ENCODE measurements around the gene BRD7. TPM values are rescaled to one million over a fixed set of nuclear protein-coding genes. Genes with fewer than 3 reads are reported as not detected.
A peak's percentile ranks its signal among the peaks of the same experiment; 100 is the strongest.

Gene BRD7
- polyA plus RNA-seq, 6 donors from 2014 or later: 24.5 to 57.2 (median 39.8) TPM

GRCh38 chr16:50396761-50397535 lies 28.2 kb upstream of the BRD7 start:
- Mint-ChIP-seq H3K9me3 (no peaks in the 10 kb centered on the region), H3K27me3 (peaks cover 0 to 6% (median 5%) of the 10 kb centered on the region in 3 donors), H3K4me3 (no peak overlapping the region), H3K4me1 (peaks cover 5 to 9% (median 9%) of the 10 kb centered on the region in 3 donors), H3K36me3 (no peaks in the 10 kb centered on the region), H3K27ac (peak overlapping the region in 3 of 6 donors; percentile 19 to 52 (median 28))
- DNase-seq (no peak), ATAC-seq (ENCODE audit: low read depth in 2 of 2) (no peak)

GRCh38 chr16:50395763-50396710 lies 27.2 kb upstream of the BRD7 start:
- Mint-ChIP-seq H3K4me1 (peaks cover 5 to 9% (median 9%) of the 10 kb centered on the region in 3 donors), H3K9me3 (no peaks in the 10 kb centered on the region), H3K36me3 (no peaks in the 10 kb centered on the region), H3K4me3 (peak overlapping the region in 1 of 8 donors; percentile 15), H3K27me3 (peaks cover 0 to 5% (median 0%) of the 10 kb centered on the region in 3 donors), H3K27ac (peak overlapping the region in 4 of 6 donors; percentile 2 to 77 (median 40))
- DNase-seq (no peak), ATAC-seq (ENCODE audit: low read depth in 2 of 2) (peak; percentile 28 to 43)

- ATAC-seq (ENCODE audit: low read depth in 2 of 2) (no peak), DNase-seq (no peak)
- Mint-ChIP-seq H3K9me3 (no peaks in the 10 kb centered on the region), H3K27ac (peak overlapping the region in 2 of 6 donors; percentile 51 to 62), H3K27me3 (no peaks in the 10 kb centered on the region), H3K4me3 (peak overlapping the region in 1 of 8 donors; percentile 57), H3K4me1 (peaks cover 5 to 9% (median 9%) of the 10 kb centered on the region in 3 donors), H3K36me3 (no peaks in the 10 kb centered on the region)
These were observed 25.3 kb upstream of the BRD7 start for GRCh38 chr16:50393858-50394802.

GRCh38 chr16:50393416-50393815 lies 24.6 kb upstream of the BRD7 start:
- Mint-ChIP-seq H3K27me3 (no peaks in the 10 kb centered on the region), H3K27ac (peak overlapping the region in 3 of 6 donors; percentile 24 to 92 (median 38)), H3K9me3 (no peaks in the 10 kb centered on the region), H3K36me3 (no peaks in the 10 kb centered on the region), H3K4me1 (peaks cover 5 to 9% (median 9%) of the 10 kb centered on the region in 3 donors), H3K4me3 (no peak overlapping the region)
- ATAC-seq (ENCODE audit: low read depth in 2 of 2) (no peak), DNase-seq (no peak)

GRCh38 chr16:50390914-50391716 lies 22.3 kb upstream of the BRD7 start:
- Mint-ChIP-seq H3K27ac (no peak overlapping the region), H3K27me3 (peaks cover 7 to 13% (median 8%) of the 10 kb centered on the region in 3 donors), H3K4me3 (no peak overlapping the region), H3K4me1 (peaks cover 6 to 8% (median 7%) of the 10 kb centered on the region in 3 donors), H3K36me3 (no peaks in the 10 kb centered on the region), H3K9me3 (no peaks in the 10 kb centered on the region)
- DNase-seq (no peak), ATAC-seq (ENCODE audit: low read depth in 2 of 2) (no peak)

GRCh38 chr16:50390371-50390771 lies 21.6 kb upstream of the BRD7 start:
- H3K27ac Mint-ChIP-seq: no peak overlapping the region
- peaks cover 8 to 20% (median 14%) of the 10 kb centered on the region in 3 donors for H3K27me3 Mint-ChIP-seq
- no peak for ATAC-seq (ENCODE audit: low read depth in 2 of 2)
- H3K4me1 Mint-ChIP-seq: peaks cover 2 to 5% (median 4%) of the 10 kb centered on the region in 3 donors
- no peaks in the 10 kb centered on the region for H3K36me3 Mint-ChIP-seq
- no peaks in the 10 kb centered on the region for H3K9me3 Mint-ChIP-seq
- DNase-seq: no peak
- H3K4me3 Mint-ChIP-seq: no peak overlapping the region

GRCh38 chr16:50389900-50390299 lies 21.1 kb upstream of the BRD7 start:
- H3K9me3 Mint-ChIP-seq: no peaks in the 10 kb centered on the region
- H3K27ac Mint-ChIP-seq: no peak overlapping the region
- DNase-seq (no peak), ATAC-seq (ENCODE audit: low read depth in 2 of 2) (no peak)
- no peak overlapping the region for H3K4me3 Mint-ChIP-seq
- peaks cover 0 to 5% (median 0%) of the 10 kb centered on the region in 3 donors for H3K4me1 Mint-ChIP-seq
- H3K27me3 Mint-ChIP-seq: peaks cover 8 to 22% (median 16%) of the 10 kb centered on the region in 3 donors
- H3K36me3 Mint-ChIP-seq: no peaks in the 10 kb centered on the region

GRCh38 chr16:50388496-50388895 lies 19.7 kb upstream of the BRD7 start:
- H3K27ac Mint-ChIP-seq: no peak overlapping the region
- peaks cover 8 to 24% (median 21%) of the 10 kb centered on the region in 3 donors for H3K27me3 Mint-ChIP-seq
- no peak for ATAC-seq (ENCODE audit: low read depth in 2 of 2)

GRCh38 chr16:50386774-50387173 lies 18.0 kb upstream of the BRD7 start:
- peaks cover 8 to 28% (median 24%) of the 10 kb centered on the region in 3 donors for H3K27me3 Mint-ChIP-seq
- ATAC-seq (ENCODE audit: low read depth in 2 of 2) (no peak), DNase-seq (no peak)
- H3K9me3 Mint-ChIP-seq: no peaks in the 10 kb centered on the region
- H3K4me1 Mint-ChIP-seq: peaks cover 0 to 5% (median 0%) of the 10 kb centered on the region in 3 donors
- H3K4me3 Mint-ChIP-seq: no peak overlapping the region
- no peaks in the 10 kb centered on the region for H3K36me3 Mint-ChIP-seq
- no peak overlapping the region for H3K27ac Mint-ChIP-seq

More at GRCh38 chr16:50388496-50388895, 19.7 kb upstream of the BRD7 start:
- no peaks in the 10 kb centered on the region for H3K36me3 Mint-ChIP-seq
- no peak for DNase-seq
- H3K4me3 Mint-ChIP-seq: no peak overlapping the region
- no peaks in the 10 kb centered on the region for H3K9me3 Mint-ChIP-seq
- H3K4me1 Mint-ChIP-seq: peaks cover 0 to 5% (median 0%) of the 10 kb centered on the region in 3 donors

GRCh38 chr16:50386139-50386538 lies 17.4 kb upstream of the BRD7 start:
- DNase-seq: no peak
- Mint-ChIP-seq H3K36me3 (no peaks in the 10 kb centered on the region), H3K4me3 (no peak overlapping the region), H3K27ac (no peak overlapping the region), H3K9me3 (no peaks in the 10 kb centered on the region), H3K27me3 (peaks cover 8 to 28% (median 24%) of the 10 kb centered on the region in 3 donors), H3K4me1 (peaks cover 0 to 5% (median 0%) of the 10 kb centered on the region in 3 donors)
- no peak for ATAC-seq (ENCODE audit: low read depth in 2 of 2)

GRCh38 chr16:50384500-50385135 lies 15.8 kb upstream of the BRD7 start:
- H3K4me3 Mint-ChIP-seq: no peak overlapping the region
- H3K27me3 Mint-ChIP-seq: peaks cover 8 to 28% (median 27%) of the 10 kb centered on the region in 3 donors
- peaks cover 0 to 5% (median 0%) of the 10 kb centered on the region in 3 donors for H3K4me1 Mint-ChIP-seq
- no peaks in the 10 kb centered on the region for H3K9me3 Mint-ChIP-seq
- DNase-seq: no peak
- H3K27ac Mint-ChIP-seq: no peak overlapping the region
- H3K36me3 Mint-ChIP-seq: no peaks in the 10 kb centered on the region
- ATAC-seq (ENCODE audit: low read depth in 2 of 2): no peak

All from naive B cell (primary cell).